Mammary epithelial cell (primary cell): ENCODE data around the gene S100A8.

Source experiments
- EZH2 ChIP-seq: IDR thresholded peaks from 2 replicates; pipeline ENCODE4 v1.6.1; 2012; ENCODE audit warnings: low read length, inconsistent platforms, borderline replicate concordance
- TF ChIP-seq, protein P1 (sequence below), 2 donors: IDR thresholded peaks in 1 of 2; conservative IDR thresholded peaks in 1 of 2; 2 replicates each; pipeline ENCODE4 v1.5.1; 2011 to 2012; ENCODE audit warnings: inconsistent platforms in 2 of 2, low read length in 2 of 2, mild to moderate bottlenecking in 2 of 2, control low read depth in 1 of 2, low read depth in 1 of 2; ENCODE audit not compliant: insufficient read depth in 1 of 2; ENCODE audit errors: extremely low read depth in 1 of 2

DNA sequence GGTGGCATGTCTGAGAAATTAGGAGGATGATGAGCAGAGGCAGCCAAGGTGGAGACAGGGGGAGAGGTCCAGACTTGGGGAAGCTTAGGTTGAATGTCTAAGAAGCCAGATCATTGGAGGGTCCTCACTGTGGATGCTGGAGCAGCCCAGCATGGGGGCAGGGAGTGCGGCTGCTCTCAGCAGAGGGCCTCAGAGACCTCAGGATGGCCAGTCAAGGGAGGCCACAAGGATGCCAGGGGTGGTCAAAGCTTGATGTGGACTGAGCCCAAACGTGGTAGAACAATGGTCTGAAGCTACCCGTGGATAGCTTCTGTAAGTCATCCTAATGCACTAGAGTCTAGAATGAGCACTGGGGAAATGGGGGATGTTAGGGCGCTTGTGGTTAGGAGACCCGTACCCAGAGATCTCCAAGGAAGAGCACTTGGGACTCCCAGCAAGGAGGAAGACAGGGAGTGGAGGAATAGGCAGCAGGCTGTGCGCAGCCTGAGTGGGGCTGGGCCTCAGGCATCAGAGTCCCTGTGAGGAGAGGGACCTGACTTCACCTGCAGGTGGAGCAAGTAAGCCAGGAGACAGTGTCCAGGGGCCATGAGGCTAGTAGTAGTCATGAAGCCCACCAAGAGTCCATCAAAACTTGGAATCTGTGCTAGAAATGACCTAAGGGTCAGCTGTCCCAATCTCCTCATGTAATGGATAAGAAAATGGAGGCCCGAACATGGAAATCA lies 37.5 kb downstream of the S100A8 start:
- TF ChIP-seq, protein P1, sequence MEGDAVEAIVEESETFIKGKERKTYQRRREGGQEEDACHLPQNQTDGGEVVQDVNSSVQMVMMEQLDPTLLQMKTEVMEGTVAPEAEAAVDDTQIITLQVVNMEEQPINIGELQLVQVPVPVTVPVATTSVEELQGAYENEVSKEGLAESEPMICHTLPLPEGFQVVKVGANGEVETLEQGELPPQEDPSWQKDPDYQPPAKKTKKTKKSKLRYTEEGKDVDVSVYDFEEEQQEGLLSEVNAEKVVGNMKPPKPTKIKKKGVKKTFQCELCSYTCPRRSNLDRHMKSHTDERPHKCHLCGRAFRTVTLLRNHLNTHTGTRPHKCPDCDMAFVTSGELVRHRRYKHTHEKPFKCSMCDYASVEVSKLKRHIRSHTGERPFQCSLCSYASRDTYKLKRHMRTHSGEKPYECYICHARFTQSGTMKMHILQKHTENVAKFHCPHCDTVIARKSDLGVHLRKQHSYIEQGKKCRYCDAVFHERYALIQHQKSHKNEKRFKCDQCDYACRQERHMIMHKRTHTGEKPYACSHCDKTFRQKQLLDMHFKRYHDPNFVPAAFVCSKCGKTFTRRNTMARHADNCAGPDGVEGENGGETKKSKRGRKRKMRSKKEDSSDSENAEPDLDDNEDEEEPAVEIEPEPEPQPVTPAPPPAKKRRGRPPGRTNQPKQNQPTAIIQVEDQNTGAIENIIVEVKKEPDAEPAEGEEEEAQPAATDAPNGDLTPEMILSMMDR (conservative IDR thresholded peaks at IDR 0.05 in 1 of 2, IDR thresholded peaks at IDR 0.05 in 1 of 2; ENCODE audit: extremely low read depth in 1 of 2, insufficient read depth in 1 of 2, low read depth in 1 of 2, low read length in 2 of 2): peak; percentile 59 to 72
- no peak for TF ChIP-seq EZH2
